GM04503 (cell line): Measurements from ENCODE around the gene PBX3.

ENCODE experiments used
- DNase-seq: peaks from one replicate; pipeline ENCODE4 v3.0.0-alpha.2; 2012; ENCODE audit warnings: low read depth

PBX3 gene

DNA sequence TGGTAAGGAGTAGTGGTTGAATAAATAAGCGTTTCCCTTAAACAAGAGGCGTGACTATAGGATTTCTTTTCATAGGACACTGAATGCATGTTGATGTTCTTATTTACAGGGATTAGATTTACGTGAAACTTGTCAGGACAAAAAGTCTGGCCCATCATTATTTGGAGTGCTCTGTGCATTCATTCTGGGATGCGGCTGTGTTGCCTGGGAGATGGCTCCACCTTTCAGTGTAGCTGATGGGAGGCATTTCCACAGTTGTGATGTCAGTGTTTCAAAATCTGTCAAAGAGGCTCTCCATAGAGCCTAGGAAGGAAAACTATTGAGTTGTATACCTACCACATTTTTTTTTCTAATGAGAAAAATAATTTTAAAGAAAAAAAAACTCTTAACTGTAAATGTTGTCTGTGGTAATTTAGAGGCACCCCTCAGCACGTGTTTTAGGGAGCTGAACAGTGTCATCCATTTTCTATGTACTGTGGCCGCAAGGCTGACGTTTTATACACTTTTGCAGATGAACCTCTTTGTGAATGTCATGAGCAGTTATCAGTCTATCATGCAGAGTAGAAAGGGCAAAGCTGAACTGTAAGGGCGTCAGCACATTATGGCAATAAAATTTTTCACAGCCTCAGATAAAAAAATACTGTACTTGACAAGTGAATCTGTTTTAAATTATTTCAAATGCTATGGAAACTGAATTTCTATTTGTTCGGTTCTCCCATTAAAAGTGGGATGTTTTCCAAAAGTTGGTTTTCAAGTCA is 202.7 kb downstream of the PBX3 start:
- no peak for DNase-seq

DNA sequence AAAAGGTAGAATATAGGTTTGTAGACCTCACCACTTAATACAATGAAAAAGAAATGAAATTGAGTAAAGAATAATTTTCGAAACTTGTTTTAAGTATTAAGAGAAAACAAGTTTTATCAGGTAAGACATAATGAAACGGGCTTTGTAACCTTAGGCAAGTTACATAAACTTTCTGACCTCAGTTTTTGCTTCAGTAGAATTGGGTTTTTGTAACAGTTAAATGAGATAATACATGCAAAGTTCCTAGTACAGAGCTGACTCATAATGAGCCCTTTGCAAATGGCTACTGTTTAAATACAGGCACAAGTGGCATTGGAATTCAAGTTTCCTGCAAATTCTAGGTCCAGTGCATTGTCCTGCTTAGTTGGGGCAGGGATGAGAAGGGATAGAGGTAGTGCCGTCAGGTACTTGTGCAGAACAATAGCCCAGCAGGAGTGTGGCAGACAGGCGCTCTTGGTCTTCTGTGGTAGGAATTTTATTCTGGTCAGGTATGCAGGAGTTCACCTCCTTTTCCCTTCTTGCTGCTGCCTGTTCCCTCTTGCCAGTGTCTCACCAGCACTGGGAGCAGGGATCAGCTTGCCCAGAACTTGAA is 203.8 kb downstream of the PBX3 start:
- DNase-seq = no peak

DNA sequence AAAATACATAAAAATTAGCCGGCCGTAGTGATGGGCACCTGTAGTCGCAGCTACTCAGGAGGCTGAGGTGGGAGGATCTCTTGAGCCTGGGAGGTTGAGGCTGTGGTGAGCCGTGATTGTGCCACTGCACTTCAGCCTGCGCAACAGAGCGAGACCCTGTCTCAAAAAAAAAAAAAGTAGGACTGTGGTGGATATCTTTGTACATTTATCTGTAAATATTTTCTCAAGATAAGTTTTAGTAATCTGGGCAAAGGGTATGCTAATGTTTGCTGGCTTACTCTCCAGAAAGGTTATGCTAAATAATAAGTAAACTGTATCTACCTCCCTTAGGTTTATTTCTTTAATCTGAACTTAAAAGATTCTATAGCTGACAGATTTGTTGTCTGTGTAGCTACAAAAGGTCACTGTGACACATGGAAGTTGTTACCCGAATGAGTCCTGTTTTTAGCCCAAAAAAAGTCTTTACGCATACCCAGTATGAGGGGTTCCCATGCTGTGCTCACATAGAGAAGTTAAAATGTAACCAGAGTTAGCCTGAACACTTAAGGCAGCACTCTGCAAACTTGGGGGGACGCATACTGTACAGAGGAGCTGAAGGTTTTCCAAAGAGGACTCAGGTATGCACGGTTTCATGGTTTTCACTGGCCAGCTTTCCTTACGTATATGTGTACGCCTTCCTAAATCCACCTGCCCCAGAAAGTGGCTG is 206.3 kb downstream of the PBX3 start:
- no peak for DNase-seq

DNA sequence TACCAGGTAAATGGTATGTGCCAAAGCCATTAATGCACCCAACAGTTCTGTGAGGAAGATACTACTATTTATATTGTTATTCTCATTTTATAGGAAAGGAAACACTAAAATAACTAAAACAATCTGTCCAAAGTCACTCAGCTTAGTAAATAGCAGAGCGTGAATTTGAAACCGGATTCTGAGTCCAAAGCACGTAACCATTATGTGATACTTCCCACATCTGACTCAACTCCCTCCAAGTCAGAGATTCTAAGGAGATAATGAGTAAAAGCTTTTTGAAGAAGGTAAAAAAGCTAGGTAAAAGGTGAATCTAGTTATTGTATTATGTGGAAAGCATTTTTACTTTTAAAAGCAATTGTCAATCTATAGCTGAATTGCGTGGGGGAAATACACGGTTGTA is 208.9 kb downstream of the PBX3 start:
- DNase-seq = no peak

DNA sequence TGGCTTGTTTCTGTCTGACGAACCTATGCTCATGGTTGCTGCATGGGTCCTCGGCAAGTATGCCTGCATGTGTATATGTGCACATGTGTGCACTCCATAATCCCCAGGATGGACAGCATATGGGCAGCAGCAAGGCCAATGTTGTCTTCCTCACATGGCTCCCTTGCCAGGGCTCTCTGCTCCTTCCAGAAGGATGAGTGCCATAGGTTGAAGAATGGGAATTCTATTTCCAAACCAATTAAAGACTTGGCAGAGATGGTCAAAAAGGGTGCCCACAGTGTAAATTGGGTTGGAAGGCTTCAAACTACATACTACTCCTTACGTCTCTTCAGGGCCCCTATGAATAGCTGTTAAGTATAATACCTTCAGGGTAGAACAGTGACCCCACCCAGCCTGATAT is 212.1 kb downstream of the PBX3 start:
- DNase-seq = no peak

DNA sequence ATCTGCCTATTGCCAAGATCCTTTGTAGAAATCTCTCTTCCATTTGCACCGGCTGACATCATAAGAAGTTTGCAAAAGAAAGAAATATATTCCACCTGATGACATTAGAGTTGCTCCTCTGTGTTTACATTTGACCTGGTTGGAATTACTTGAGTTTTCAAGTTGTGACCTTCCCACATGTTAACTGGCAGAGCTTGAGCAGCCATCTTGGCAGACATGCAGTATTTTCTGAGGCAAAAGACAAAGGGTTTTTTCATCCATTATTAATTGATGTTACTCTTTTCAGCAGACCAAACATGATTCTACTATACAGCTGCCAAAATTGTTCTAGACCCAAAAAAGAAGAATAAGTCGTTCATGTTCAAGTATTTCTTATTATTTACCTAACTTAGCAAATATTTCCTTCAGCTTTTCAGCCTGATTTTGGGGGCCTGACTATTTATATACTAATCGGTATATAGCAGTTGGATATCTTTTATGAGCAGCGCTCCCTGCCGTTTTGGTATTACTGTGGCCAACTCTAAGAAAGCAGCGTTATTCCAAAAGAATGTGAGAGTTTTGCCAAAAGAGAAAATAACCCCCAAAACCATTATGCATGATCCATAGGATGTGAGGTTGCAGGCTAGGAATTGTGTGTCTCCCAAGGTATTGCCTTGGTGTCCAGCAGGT is 212.9 kb downstream of the PBX3 start:
- no peak for DNase-seq

DNA sequence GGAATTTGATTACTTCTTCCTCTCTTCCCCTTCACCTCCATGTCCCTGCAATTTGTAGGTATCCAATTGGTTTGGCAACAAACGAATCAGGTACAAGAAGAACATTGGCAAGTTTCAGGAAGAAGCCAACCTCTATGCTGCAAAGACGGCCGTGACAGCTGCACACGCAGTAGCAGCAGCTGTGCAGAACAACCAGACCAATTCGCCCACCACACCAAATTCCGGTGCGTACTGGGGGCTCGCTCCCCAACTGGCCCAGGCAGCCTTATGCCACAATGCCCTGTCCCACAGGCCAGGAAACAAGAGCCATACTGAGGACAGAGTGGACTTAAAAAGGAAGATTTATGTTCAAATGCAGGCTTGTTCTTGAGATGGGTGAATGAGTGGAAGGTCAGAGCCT is 213.5 kb downstream of the PBX3 start:
- no peak for DNase-seq

DNA sequence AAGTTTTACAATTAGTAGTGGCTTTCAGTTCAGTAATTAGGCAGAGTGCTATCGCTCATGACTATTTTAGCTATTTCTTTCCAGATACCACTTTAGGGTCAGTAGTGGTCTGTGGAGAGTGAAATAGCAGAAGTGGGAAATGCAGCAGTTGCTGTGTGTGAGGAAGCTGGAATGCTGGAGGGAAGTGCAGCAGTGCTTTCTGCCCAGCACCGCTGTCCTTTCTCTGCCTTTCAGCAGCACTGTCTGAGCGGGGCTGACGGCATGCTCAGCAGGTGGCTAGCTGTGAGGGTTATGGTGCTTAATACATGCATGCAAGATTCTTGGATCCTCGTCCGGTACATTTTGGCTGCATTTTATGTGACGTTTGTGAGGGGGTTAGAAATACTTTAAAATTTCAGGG is 213.9 kb downstream of the PBX3 start:
- DNase-seq = no peak

DNA sequence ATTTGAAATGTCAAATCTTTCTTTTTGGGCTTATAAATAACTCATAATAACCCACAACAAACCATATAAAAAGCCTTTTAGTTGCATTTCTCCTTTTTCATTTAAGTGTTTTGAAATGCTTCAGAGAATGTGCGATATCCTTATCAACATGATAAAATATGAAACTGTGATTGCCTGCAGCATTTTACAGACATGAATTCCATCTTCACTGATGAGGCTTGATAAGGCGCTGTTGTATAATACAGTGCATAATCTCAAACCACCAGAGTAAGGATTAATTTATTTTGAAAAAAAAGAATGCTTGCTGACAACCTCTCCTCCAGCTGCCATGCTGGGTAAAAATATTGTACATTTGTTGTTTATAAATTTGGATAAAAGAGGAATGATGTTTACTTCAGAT is 216.8 kb downstream of the PBX3 start:
- no peak for DNase-seq

DNA sequence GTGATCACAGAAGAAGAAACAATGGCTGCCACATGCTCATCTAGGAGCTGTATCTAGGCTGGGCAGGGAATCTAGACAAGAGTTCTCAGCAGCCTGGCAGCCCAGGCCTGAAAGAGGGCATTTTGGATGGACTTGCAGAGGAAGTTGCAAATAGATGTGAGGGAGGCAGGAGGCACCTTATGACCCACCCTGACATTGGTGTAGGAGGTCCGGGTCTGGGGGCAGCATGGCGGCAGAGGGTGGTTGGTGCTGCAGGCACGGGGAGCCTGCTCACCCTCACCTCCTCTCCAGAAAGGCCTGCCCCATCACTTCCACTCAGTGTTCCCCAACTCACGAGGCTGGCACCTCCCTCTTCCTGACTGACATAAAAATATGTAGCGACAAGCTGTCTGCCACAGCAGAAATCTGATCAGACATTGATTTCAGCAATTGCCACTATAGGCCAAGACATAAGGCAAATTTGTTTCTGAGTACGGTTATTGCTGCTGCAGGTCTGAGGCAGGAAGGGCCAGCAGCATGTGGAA is 217.6 kb downstream of the PBX3 start:
- DNase-seq = no peak

DNA sequence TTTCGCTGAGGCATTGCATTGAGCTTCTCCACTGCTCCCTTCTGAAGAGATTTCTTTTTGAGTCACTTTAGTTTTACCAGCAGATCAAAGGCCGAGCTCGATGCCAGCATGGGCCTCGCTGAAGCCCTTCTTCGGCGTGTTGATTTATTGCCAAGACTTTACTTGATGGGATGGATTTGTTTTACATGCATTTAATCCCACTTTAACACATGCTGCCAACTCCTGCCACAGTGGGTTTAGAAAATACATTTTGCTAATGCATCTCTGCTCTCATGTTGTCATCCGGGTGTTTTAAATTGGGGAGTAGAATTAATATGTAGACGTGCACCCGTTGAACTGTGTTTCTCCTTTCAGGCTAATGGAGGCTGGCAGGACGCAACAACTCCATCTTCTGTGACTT is 218.3 kb downstream of the PBX3 start:
- no peak for DNase-seq

DNA sequence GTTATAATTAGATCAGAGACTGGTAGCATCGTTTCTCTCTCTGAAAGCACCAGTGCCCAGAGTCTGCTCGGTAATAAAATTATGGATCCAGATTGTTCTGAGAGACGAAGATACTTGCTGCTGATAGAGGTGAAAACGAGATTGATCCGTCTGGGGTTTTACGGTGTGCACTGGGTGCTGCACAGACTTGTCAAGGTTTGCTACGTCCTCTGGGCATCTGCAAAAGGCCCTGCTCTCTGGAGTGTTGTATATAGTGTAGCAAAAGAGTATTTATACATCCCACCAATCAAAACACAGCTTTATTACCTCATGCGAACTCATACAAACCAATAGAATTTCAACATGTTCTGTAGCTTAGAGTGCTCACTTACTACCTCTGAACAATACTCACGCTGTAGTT is 219.3 kb downstream of the PBX3 start:
- no peak for DNase-seq

DNA sequence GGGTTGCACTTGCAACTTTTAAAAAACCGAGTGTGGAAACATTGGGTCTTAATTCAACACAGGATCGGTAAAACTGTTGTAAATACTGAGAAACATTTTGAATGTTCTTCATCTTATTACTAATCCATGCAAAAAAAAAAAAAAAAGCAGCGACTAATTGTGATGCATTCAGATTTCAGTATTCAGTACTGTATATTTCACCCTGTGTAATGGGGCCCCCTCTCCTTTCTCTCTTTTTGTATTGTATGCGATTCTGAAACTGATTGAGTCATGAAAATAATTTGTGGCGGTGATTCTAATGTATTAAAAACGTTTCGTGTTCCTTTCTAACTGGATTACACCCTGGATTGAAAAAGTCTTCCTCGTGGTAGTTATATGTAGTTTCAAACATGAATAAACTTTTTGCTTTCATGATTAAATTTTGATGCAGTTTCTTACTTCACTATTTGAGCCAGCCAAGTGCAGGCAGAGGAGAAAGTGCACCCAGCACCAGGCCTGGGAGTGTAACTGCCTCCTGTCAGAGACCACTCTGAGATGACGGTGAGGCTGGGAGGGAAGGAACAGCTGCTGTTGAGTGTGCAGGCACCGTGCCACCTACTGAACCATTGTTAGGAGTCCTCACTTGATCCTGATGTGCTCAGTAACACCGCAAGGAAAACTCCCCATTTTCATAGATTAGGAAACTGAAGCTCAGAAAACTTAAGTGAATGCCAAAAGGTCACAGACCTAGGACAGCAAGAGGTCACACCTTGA is 220.0 kb downstream of the PBX3 start:
- no peak for DNase-seq

DNA sequence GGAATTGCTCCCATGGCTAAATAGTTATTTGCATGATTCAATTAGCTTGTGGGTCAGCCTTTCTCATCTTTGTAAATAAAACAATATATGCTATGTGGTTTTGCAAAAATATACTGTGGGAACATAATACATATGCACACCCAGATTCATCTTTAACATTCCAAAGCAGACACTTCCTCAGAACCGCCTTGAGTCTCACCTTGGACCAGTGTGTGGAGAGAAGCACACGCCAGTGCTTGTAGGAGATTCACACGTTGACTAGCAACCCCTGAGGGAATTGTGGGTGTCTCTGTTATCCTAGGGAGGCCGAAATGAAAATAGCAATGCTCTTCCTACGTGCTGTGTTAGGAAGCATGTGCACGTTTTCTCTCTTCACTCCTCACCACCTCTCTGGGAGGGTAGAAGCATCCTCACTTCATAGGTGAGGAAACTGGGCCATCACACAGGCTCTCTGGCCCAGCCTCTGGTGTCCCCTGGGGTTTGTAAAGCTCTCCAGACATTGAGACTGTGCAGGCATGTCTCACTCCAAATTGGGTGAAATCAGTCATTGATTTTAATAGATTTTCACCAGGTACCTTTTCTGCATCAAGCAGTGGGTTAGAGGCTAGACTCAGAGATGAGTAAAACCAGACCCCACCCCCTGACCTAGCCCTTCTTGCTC is 221.7 kb downstream of the PBX3 start:
- no peak for DNase-seq

DNA sequence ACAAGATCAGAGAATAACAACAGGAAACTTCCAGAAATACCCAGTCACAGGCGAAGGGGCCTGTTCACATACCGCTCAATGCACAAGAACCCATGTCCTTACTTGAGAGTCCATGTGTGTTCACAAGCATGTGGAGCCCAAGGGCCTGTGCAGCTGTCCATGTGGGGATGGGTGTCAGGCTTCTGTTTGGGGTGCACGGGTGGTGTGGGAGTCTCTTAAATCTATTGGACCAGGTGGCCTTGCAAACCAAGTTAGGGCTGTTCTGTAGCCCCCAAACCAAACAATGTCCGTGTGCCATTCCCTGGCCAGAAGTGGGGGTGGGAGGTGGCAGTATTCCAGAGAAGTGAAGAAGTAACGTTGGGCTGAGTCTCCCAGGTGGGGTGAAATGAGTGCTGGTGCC is 222.3 kb downstream of the PBX3 start:
- no peak for DNase-seq

DNA sequence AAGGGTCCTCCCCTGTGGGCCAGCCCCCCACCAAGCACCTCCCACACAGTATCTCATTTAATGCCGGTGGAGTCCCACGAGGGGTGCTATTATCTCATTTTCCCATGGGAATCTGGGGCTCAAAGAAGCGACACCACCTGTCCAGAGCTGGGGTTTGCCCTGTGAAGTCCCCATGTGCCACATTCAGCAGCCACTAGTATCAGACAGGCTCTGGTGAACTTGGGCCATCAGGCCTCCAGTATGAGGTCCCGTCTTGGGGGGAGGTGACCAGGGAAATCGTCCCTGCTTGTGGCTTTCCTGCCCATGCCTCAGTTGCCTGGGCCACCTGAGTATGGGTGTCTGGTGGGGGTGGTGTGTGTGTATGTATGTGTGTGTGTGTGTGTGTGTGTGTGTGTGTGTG is 222.7 kb downstream of the PBX3 start:
- no peak for DNase-seq

DNA sequence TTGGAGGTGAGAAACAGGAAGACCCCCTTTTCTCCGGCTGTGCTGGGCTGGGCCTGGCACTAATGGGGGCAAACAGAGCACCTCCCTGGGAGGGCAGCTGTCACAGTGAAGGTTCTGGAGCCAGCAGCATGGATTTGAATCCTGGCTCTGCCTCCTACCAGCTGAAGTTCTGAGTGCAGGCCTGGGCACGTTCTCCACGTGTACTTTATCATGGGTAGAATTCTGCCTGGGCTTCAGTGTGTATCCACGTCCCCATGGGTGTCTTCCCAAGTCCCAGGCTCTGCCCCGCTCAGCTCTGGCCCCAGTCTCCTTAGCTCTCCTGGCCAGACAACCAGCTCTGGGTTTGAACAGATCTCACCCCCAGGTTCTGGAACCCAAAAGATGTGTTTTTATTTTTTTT is 223.2 kb downstream of the PBX3 start:
- no peak for DNase-seq

DNA sequence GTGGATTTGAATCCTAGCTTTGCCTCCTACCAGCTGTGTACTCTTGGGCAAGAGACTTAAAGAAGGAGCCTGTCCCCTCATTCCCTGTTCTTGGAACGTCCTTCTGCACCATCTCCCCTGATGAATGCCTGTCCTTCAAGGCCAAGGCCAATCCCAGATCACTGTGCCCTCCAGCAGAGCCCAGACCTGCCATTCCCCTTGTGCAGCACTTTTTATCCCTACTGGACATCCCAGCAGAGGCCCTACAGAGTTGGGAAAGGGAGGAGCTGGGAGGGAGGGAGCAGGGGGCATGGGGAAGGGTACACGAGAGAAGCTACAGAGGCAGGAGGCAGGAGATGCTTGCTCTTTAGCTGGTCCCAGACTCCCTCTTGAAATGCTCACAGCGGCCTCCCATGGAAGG is 223.9 kb downstream of the PBX3 start:
- no peak for DNase-seq

DNA sequence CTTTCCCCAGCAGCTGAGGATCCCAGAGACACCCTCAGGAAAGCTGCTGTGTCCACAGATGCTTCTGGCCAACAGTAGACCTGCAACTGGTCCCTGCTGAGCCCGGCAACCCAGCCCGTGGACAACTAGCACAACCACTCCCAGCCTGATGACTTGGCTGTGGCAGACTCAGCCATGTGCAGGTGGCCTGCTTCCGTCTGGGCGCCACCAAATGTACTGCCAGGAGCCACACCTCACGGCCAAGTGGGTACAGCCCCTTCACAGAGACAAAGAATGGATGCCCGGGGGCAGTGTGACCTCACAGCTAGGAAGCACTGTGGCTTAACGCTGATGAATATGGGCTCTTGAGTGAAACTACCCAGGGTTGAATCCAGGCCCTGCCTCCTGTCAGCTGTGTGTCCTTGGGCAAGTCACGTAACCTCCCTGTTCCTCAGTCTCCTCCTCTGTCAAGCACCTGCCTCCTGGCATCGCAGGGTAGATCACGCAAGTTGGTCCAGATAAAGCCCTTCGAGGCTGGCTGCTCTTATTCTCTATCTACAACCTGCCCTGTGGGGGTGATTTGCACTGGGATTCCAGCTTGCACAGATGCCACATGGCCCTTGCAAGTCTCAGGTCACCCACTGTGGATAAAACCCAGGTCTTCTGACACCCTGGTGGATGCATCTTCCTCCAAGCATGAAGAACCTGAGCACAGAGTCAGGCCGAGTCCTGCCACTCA is 225.0 kb downstream of the PBX3 start:
- no peak for DNase-seq

DNA sequence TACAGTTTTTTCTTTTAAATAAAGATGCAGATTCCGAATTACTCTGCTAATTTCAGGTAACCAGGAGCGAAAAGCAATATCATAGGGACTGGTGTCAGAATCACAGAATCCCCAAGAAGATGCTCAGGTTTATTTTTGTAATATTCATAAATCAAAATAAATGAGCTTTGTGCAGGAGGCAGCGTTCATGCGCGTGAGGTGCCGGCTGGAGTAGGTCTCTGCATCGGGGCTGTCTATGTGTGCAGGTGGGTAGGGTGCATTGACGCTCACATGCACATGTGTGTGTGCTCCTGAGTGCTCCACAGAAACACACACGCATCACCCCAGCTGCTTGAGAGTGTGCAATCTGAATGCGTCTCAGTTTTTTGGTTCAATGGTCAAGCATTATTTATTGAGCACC is 226.4 kb downstream of the PBX3 start:
- DNase-seq = no peak

DNA sequence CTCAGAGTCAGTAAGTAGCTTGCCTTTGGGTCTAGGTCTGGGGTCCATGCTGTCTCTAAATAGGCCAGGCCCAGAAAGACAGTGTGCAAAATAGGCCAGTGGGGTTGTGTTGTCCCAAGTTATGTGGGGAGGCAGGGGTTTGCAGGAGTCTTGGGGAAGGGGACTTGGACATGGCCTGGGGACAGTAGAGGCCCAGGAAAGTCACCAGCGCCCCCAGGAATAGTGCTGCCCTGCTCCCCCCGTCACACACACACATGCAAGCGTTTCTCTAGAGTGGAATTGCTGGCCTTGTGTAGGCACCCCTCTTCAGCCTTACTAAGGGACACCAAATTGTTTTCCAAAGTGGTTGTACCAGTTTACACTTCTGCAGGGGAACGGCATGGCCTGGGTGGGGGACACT is 227.5 kb downstream of the PBX3 start:
- no peak for DNase-seq
